Cardiac fibroblast (primary cell): ENCODE measurements around the gene ACSM3.
"Not testable (repeated sequence)": the region's sequence is repeated elsewhere in the genome, so short reads cannot be mapped to it uniquely, and the experiment has no call there.

Source experiments
- DNase-seq, 2 donors: peaks; one replicate each; pipeline versions ENCODE4 v3.0.0 to v3.0.0-alpha.2; 2010; ENCODE audit warnings: low read depth in 2 of 2
- H3K4me3 ChIP-seq, 2 donors: replicated peaks in 1 of 2; 1 replicate in 1 of 2; 2 replicates in 1 of 2; pipeline ENCODE4 v1.5.1; 2011; ENCODE audit warnings: low read depth in 2 of 2, low read length in 2 of 2, mild to moderate bottlenecking in 2 of 2, moderate library complexity in 1 of 2
- TF ChIP-seq, protein P1 (sequence below): IDR thresholded peaks from one replicate; pipeline ENCODE4 v1.5.1; 2011; ENCODE audit warnings: low read depth, mild to moderate bottlenecking, low read length, inconsistent platforms

The ACSM3 gene

DNA sequence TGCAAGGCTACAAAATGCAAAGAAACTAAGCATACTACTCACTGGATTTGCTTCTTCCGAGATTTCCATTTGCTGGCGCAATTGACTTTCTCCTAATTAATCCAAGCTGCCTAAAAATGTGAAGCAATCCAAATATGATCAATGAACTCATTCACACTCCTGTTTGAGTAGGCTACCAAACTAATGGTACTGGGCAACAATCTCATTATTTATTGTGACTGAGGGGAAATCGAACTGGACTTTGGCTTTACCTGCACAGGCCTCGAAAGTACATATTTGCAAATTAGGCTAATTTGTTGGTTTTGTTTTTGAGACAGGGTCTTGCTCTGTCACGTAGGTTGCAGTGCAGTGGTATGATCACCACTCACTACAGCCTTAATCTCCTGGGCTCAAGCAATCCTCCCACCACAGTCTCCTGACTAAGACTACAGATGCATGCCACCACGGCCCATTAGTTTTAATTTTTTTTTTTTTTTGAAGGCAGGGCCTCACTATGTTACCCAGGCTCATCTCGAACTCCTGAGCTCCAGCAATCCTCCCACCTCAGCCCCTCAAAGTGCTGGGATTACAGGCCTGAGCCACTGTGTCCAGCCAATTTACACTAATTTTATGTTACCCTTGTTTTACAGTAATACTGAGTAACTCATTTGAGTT, 39.9 kb downstream of the ACSM3 start:
- H3K4me3 ChIP-seq, result no peak overlapping the region
- TF ChIP-seq, protein P1, sequence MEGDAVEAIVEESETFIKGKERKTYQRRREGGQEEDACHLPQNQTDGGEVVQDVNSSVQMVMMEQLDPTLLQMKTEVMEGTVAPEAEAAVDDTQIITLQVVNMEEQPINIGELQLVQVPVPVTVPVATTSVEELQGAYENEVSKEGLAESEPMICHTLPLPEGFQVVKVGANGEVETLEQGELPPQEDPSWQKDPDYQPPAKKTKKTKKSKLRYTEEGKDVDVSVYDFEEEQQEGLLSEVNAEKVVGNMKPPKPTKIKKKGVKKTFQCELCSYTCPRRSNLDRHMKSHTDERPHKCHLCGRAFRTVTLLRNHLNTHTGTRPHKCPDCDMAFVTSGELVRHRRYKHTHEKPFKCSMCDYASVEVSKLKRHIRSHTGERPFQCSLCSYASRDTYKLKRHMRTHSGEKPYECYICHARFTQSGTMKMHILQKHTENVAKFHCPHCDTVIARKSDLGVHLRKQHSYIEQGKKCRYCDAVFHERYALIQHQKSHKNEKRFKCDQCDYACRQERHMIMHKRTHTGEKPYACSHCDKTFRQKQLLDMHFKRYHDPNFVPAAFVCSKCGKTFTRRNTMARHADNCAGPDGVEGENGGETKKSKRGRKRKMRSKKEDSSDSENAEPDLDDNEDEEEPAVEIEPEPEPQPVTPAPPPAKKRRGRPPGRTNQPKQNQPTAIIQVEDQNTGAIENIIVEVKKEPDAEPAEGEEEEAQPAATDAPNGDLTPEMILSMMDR, result no peak

DNA sequence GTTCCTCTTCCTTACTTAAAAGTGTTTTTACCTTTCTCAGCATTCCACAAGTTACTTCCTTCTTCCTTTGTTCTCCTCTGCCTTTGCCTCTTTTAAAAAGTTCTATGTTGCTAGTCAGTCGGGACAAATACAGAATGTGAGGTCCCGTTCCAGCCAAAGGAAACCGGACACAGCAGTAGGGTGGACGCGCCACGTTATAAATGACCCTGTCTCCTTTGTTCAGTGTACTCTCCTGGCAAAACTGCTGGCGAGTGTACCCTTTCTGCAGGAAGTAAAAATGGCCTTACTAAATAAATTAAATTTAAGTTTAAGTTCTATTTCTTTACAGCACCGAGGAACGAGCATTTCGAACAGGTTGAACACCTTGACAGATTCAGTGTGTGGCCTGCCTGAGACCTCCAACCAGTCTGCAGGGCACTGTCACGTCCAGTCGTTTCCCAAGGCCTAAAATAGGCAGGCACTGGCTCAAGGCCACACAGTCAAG, 41.9 kb downstream of the ACSM3 start:
- H3K4me3 ChIP-seq, result peak overlapping the region; percentile 86 to 89
- not testable (repeated sequence) for DNase-seq

More for the DNA sequence above, 39.9 kb downstream of the ACSM3 start:
- no peak for DNase-seq

DNA sequence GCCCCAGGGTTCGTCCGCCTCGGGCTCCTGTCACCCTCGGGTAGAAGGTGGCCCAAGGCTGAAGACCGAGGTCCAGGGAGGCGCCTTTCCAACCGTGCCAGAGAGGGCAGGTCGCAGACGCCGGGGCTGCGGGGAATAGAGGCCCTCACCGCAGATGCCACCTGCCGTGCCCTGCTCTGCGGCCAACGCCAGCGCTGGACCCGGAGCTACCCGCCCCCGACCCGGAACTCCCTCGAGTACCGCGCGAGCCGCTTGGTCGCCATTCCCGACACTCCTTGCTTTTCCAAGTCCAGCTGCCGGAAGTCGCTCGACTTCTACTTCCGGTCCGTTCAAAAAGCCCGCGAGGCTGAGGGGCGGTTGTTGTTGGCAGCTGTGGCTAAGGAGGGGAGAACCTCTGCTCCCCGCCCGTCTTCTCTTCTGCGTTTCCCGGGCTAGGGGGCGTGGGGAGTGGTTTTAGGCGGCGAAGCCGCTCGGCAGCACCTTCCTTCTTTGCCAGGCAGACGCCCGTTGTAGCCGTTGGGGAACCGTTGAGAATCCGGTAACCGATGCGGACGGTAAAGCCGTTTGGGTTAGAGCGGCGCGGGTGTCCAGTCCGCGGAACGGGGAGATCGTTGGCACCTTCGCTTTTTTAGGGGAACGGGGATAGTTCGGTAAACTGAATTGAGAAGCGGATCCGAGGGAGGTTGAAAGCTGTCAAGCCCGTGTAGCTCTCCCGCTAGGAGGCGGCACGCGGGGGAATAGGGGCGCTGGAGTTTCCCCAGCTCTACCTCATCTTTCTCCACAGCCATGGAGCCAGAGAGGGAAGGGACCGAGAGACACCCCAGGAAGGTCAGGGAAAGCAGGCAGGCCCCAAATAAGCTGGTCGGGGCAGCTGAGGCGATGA, 42.6 kb downstream of the ACSM3 start, which contains the start of the genes ERI2 and REXO5:
Gene ERI2 (minus strand): TSS at position 305 of the 883 bp plus-strand sequence. CDS start 42 bp downstream, at position 263.
Gene REXO5 (plus strand): TSS at position 360 of the 883 bp plus-strand sequence. CDS start 427 bp downstream, at position 787.
- DNase-seq, result peak; percentile 96
- TF ChIP-seq, protein P1, result peak; percentile 65
- H3K4me3 ChIP-seq, result peak within 1 kb of the TSS; percentile 86 to 89

DNA sequence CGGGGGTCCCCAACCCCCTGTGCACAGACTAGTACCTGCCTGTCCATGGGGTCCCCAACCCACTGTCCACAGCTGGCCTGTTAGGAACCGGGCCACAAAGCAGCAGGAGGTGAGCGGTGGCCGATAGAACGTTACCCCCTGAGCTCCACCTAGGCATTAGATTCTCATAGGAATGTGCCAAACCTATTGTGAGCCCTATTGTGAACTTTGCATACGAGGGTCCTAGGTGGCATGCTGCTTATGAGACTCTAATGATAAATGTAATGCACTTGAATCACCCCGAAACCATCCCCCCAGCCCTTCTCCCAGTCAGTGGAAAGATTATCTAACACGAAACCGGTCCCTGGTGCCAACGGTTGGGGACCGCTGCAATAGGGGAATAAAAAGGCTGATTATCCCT, 44.0 kb downstream of the ACSM3 start:
- TF ChIP-seq, protein P1, result no peak
- DNase-seq, result no peak
- no peak overlapping the region for H3K4me3 ChIP-seq

DNA sequence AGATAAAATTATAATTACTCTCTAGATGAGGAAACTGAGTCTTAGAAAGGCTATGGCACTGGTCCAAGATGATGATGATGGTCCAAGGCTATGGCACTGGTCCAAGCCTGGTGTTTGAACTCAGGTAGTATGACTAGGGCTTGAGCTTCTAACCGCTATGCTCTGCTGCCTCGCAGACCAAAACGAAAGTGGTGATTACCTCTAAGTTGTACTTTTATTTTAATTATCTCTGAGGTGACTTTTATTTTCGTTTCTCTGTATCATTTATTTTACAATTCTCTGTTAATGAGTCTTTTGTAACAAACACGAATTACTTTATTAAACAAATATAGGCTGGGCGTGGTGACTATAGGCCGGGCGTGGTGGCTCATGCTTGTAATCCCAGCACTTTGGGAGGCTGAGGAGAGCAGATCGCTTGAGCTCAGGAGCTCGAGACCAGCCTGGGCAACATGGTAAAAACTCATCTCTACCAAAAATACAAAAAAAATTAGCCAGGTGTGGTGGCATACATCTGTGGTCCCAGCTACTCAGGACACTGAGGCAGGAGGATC, 48.1 kb downstream of the ACSM3 start:
- H3K4me3 ChIP-seq, result no peak overlapping the region
- TF ChIP-seq, protein P1, result no peak
- no peak for DNase-seq

DNA sequence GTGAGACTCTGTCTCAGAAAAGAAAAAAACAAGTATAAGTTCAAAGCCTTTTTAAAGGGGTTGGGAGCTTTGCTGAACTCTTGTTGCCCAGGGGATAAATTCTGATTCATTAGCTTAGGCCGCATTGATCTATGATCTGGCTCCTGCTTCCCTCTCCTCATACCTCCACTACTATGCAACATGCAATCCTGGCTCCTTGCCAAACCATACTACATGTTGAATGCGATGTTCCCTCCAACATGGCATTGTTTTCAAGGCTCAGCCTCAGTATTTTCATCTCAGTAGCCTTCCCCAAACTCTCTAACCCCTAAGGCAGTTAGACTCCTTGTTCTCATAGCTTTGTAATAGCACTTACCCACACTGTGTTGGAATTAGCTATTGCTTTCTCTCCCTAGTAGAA, 48.7 kb downstream of the ACSM3 start:
- DNase-seq, result no peak
- no peak overlapping the region for H3K4me3 ChIP-seq
- TF ChIP-seq, protein P1, result no peak

DNA sequence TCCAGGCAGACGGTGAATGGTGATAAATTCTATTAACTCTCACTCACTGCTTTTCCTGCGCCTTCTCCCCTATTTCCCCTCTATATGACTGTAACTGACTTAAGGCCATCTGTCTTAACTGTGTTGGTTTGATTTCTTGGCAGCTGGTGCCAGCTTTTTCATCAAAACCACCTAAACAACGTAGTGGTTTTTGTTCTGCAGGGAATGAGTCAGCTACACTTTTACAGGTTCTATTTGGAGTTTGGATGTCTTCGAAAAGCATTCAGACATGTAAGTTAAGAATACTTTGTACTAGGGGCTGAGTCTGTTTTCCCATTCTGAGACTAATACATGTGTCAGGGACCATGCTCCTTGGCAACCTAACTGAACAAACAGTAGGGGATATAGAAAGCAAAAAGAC, 51.0 kb downstream of the ACSM3 start:
- no peak overlapping the region for H3K4me3 ChIP-seq
- TF ChIP-seq, protein P1, result no peak
- peak in 1 of 2 donors; percentile 3 for DNase-seq
